ENCODE measurements around the gene UBAC2. TPM values are rescaled to one million over a fixed set of nuclear protein-coding genes. Genes with fewer than 3 reads are reported as not detected.
A peak's percentile ranks its signal among the peaks of the same experiment; 100 is the strongest.

Gene UBAC2, protein sequence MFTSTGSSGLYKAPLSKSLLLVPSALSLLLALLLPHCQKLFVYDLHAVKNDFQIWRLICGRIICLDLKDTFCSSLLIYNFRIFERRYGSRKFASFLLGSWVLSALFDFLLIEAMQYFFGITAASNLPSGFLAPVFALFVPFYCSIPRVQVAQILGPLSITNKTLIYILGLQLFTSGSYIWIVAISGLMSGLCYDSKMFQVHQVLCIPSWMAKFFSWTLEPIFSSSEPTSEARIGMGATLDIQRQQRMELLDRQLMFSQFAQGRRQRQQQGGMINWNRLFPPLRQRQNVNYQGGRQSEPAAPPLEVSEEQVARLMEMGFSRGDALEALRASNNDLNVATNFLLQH
- total RNA-seq: 10 to 100 TPM; 57.4 to 74.2 (median 67.5) TPM
- long read RNA-seq, donor 1, transcript UBAC2-203 (9 exons, 1,375 nt): major isoform, 105 of 136 reads
- long read RNA-seq, donor 1, partial matches to known transcripts: 5 of 136 reads
- long read RNA-seq, donor 1, other reads (novel, unspliced or antisense): 26 of 136 reads
- long read RNA-seq, donor 2, transcript UBAC2-203 (9 exons, 1,375 nt): major isoform, 91 of 101 reads
- long read RNA-seq, donor 2, partial matches to known transcripts: 0 of 101 reads
- long read RNA-seq, donor 2, other reads (novel, unspliced or antisense): 10 of 101 reads

DNA sequence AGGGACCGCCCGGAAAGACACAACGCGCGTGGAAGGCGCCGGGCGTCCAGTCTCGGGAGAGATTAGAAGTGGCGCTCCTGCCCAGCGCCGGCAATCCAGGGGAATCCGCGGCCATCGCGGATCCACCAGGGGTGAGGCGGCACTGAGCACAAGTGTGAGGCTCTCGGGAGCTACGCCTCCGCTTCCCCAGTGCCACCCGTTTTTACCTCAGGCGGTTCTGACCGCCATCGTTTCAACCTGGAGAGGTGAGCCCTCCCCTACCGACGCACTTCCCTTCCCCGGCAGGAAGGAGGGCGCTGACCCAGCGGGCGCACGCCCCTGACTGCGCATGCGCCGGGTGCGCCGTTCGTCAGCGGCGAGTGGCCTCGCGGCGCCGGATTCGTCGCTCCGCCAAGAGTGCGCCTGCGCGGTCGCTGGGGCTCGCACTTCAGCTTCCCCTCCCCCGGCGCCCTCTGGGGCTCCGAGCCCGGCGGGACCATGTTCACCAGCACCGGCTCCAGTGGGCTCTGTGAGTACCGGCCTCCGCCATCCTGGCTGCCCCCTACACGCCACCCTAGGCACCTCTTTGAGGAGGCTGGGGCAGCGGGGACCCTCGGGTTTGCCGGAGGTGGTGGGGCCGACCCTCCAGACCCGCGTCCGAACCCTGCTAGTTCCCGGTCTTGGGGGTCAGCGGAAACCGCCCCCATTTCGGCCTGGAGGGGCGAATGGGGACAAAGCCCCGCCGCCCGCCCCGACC, at the start of gene UBAC2:
Gene UBAC2, plus strand, starts transcription at position 423 of the 736 bp plus-strand sequence. Its CDS starts 55 bp downstream, at position 478.
- TF ChIP-seq, protein P1, sequence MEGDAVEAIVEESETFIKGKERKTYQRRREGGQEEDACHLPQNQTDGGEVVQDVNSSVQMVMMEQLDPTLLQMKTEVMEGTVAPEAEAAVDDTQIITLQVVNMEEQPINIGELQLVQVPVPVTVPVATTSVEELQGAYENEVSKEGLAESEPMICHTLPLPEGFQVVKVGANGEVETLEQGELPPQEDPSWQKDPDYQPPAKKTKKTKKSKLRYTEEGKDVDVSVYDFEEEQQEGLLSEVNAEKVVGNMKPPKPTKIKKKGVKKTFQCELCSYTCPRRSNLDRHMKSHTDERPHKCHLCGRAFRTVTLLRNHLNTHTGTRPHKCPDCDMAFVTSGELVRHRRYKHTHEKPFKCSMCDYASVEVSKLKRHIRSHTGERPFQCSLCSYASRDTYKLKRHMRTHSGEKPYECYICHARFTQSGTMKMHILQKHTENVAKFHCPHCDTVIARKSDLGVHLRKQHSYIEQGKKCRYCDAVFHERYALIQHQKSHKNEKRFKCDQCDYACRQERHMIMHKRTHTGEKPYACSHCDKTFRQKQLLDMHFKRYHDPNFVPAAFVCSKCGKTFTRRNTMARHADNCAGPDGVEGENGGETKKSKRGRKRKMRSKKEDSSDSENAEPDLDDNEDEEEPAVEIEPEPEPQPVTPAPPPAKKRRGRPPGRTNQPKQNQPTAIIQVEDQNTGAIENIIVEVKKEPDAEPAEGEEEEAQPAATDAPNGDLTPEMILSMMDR (IDR thresholded peaks at IDR 0.05): no peak
- peaks cover 41% of the 10 kb centered on the region for H3K4me1 ChIP-seq (ENCODE audit: low read depth)
- peak; percentile 88 for ATAC-seq
- DNase-seq: peak; percentile 94 to 98 (median 97)
- intact Hi-C loops (cut with DNase I, micrococcal nuclease): no loop called here
- H3K4me3 ChIP-seq: peak within 1 kb of the TSS; percentile 90
- no peaks in the 10 kb centered on the region for H3K9me3 ChIP-seq
- H3K36me3 ChIP-seq (ENCODE audit: low read depth): peaks cover 4% of the 10 kb centered on the region

DNA sequence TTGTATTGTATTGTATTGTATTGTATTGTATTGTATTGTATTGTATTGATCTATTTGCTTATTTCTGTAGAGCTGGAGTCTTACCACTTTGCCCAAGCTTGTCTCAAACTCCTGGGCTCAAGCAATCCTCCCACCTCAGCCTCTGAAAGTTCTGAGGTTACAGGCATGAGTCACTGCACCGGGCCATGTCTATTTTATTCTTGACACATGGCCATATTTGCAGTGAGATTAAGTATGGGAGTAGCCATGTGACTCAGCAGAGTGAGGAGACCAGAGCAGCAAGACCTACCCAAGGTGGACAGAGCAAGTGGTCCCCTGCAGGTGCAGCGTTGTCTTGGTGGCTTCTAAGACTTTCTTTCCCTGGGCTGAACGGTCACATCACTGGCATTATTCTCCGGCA, 49.1 kb upstream of the UBAC2 start:
- H3K9me3 ChIP-seq: no peaks in the 10 kb centered on the region
- DNase-seq: no peak
- ATAC-seq: no peak
- no peaks in the 10 kb centered on the region for H3K4me1 ChIP-seq (ENCODE audit: low read depth)
- intact Hi-C loops (cut with DNase I, micrococcal nuclease): no loop called here
- H3K36me3 ChIP-seq (ENCODE audit: low read depth): no peaks in the 10 kb centered on the region
- TF ChIP-seq, protein P1 (IDR thresholded peaks at IDR 0.05): no peak
- H3K4me3 ChIP-seq: no peak overlapping the region

DNA sequence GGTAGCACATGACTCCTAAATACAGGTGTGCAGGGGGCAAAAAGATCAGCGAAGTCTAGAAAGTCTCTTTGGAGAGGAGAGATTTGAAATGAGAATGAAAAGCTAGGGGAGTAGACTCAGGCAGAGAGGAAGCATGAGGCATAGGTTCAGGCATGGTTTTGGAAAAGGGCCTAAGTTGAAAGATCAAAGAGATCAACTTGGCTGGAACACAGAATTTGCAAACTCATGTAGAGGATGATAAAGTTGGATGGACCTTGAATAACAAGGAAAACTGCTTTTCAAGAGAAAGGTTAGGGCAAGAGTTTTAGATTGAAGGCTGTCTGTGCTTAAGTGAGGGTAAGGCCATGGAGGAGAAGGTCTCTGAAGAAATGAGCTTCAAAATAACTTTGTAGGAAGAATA, 47.4 kb upstream of the UBAC2 start:
- ATAC-seq: no peak
- Histone ChIP-seq H3K4me3 (no peak overlapping the region), H3K9me3 (no peaks in the 10 kb centered on the region), H3K36me3 (ENCODE audit: low read depth) (no peaks in the 10 kb centered on the region), H3K4me1 (ENCODE audit: low read depth) (no peaks in the 10 kb centered on the region)
- TF ChIP-seq, protein P1 (IDR thresholded peaks at IDR 0.05): no peak
- no peak for DNase-seq
- intact Hi-C loops (cut with DNase I, micrococcal nuclease): no loop called here

DNA sequence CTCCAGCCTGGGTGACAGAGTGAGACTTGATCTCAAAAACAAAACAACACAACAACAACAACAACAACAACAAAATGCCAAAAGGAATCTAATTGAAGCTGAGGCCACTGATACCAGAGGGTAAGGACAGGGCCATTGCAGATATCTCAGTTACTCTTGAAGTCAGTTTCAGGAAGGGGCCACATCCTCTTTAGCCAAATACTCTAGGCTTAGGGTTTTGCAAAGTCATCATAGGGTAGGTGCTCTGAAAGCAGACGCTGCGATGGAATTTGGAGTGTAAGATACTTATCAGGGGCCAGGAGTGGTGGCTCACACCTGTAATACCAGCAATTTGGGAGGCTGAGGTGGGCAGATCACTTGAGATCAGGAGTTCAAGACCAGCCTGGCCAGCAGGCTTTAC, 46.6 kb upstream of the UBAC2 start:
- no peak for ATAC-seq
- H3K4me3 ChIP-seq: no peak overlapping the region
- intact Hi-C loops (cut with DNase I, micrococcal nuclease): no loop called here

DNA sequence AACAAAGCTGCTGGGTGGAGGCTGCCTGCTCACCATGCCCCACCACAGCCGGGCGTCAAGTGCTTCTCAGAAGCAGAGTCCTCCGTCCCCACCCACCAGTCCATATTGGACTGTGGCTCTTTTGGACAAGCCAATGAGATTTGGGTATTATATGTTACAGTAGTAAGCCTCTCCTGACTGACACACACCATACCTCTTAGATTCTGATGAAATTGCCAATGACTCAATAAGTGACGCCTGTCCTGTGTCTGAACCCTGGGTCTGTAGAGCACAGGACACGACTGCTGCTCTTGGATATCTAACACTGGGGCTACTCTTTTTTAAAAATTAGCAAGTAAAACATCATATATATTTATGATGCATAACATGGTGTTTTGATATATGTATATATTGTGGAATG, 44.8 kb upstream of the UBAC2 start:
- intact Hi-C loops (cut with DNase I, micrococcal nuclease): no loop called here
- Histone ChIP-seq H3K4me1 (ENCODE audit: low read depth) (no peaks in the 10 kb centered on the region), H3K36me3 (ENCODE audit: low read depth) (no peaks in the 10 kb centered on the region), H3K4me3 (no peak overlapping the region), H3K9me3 (no peaks in the 10 kb centered on the region)
- ATAC-seq (no peak), DNase-seq (no peak)
- TF ChIP-seq, protein P1 (IDR thresholded peaks at IDR 0.05): no peak

More for the DNA sequence above, 46.6 kb upstream of the UBAC2 start:
- no peak for DNase-seq
- H3K36me3 ChIP-seq (ENCODE audit: low read depth): no peaks in the 10 kb centered on the region
- no peaks in the 10 kb centered on the region for H3K9me3 ChIP-seq
- H3K4me1 ChIP-seq (ENCODE audit: low read depth): no peaks in the 10 kb centered on the region
- TF ChIP-seq, protein P1 (IDR thresholded peaks at IDR 0.05): no peak
